T-helper 22 cell (primary cell): ENCODE data around the gene SLC25A42.

Source experiments
- DNase-seq: peaks from one replicate; pipeline ENCODE4 v3.0.0-alpha.2; 2020; ENCODE audit warnings: low read depth

SLC25A42 gene

DNA sequence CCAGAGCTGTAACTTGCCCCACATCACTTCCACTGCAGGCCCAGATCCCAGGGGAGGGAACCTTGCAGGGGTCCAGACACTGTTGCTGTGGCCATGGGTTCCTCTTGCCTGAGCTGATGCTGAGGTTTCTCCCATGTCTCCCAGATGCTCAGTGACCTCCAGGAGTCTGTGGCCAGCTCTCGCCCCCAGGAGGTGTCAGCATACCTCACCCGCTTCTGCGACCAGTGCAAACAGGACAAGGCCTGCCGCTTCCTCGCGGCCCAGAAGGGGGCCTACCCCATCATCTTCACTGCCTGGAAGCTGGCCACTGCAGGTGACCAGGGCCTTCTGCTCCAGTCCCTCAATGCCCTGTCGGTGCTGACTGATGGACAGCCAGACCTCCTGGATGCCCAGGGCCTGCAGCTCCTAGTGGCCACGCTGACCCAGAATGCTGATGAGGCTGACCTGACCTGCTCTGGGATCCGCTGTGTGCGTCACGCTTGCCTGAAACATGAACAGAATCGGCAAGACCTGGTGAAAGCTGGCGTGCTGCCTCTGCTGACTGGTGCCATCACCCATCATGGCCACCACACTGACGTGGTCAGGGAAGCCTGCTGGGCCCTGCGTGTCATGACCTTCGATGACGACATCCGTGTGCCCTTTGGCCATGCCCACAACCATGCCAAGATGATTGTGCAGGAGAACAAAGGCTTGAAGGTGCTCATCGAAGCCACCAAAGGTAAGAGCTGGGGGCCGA is 12.1 kb upstream of the SLC25A42 start:
- no peak for DNase-seq

DNA sequence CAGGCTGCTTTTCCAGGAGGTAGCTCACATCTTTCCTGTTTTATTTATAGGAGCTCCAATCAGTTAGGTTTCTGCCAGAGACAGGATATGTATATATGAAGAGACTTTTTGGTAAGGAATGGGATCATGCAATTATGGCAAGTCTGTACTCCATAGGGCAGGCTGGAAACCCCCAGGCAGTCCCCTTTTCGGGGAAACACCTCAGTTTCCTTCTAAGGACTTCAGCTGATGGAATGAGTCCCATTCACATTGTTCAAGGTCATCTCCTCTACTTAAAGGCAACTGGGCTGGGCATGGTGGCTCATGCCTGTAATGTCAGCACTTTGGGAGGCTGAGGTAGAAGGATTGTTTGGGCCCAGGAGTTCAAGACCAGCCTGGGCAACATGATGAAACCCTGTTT is 10.9 kb upstream of the SLC25A42 start:
- DNase-seq = no peak

DNA sequence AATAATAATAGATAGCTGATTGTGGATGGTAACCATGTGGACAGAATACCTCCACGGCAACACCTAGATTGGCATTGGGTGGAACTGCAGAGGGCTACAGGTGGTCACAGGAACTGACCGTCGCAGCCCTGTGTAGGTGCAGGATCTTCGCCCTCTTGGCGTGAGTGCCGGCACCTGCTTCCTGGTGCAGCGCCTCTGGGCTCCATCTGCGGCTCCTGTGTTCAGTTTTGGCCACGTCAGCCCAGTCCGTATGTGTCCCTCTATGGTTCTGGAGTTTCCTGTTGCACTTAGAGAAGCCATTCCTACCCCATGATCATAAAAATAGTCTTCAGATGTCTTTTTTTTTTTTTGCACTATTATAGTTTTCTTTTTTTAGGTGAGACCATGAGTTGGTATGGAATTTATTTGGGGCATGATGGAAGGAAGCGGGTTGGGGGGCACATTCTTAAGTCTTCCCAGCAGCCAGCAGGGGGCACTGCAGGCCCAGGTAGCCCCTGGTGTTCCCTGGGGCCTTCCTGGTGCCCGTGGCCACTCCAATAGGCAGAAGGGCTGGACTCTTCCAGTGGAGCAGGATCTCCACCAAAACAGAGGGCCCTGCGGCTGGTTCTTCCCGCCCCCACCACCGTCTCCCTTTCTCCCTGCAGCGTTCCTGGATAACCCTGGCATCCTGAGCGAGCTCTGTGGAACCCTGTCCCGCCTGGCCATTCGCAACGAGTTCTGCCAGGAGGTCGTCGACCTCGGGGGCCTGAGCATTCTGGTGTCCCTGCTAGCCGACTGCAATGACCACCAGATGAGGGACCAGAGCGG is 10.1 kb upstream of the SLC25A42 start:
- DNase-seq = peak; percentile 31

DNA sequence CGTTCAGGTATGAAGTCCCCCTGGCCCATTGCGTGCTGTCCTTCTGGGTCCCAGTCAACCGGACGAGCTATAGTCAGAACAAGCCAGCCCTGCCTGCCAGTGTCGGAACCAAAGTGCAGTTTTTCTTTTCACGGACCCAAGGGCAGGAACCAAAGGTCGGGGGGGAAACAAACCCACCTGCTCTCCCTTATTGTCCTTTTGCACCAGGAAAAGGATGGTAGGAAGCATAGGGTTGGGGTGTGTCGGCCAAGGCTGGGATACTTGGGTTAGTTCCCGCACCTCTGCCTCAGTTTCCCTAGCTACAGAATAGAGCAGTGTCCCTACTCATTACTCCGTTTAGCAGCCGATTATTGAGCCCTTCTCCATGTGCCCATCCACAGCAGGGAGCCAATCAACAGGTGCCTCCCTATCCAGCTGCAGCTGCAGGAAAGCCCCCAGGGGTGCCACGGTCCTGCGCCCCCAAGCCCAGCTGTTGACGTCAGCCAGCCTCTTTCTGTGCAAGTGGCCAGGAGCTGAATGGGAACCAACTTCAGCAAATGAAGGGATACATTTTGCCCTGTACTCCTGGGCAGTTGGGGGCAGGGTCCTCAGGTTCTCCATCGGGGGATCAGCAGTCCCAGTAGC is 9.4 kb upstream of the SLC25A42 start:
- no peak for DNase-seq

DNA sequence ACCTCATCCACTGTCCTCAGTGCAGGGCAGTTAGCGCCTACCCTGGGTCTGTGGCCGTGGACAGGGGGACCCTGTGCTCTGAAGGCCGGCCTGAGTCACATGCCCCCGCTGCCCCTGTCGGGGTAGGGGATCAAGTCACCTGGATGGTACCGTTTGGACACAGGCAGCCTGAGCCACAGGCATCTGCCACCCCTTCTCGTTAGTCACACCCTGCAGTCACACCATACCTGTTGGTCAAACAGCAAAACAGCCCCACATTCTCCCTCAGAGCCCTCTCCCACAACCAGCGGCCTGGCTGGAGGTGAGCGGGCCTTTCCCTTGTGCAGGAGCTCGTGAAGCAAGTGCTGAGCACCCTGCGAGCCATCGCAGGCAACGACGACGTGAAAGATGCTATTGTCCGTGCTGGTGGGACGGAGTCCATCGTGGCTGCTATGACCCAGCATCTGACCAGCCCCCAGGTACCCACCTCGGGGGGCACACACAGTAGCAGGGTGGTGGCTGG is 8.8 kb upstream of the SLC25A42 start:
- no peak for DNase-seq

DNA sequence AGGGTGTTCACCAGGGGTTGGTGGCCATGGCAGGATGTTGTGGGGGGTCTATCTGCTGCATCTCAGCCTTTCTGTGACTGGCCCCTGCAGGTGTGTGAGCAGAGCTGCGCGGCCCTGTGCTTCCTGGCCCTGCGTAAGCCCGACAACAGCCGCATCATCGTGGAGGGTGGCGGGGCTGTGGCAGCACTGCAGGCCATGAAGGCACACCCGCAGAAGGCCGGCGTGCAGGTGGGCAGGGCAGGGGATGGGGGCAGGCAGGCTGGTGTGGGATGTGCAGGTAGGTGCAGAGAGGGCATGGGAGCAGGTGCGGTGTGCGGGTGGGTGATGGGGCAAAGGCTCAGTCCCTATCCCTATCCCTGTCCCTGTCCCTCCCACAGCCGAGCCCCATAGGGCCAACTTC is 8.1 kb upstream of the SLC25A42 start:
- no peak for DNase-seq

DNA sequence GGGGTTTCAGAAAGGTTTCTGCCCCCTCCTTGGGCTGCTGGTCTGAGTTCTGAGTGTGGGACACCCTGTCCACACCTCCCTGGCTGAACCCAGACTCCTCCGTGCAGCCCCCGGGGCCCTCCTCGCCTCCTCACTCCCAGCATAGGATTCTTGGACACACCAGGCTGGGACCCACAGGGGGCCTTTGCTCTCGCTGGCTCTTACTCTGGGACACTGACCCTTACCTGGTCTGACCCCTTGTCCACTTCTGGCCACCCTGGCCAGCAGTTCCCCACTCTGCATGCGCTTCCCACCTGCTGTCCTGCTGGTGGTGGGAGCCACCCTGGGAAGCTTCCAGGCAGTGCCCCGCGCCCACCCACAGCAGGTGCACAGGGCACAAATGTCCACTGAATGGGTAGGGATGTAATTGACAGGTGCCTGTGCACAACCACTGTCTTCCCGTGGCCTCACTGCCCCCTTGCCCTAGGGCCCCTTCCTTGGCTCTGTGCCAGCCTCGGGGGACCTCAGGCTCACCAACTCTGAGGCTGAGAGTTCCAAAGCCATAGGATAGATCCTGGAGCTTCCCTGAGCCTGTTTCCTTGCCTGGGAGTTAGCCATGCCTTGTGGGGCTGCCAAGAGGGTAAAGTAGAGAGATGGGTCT is 7.0 kb upstream of the SLC25A42 start:
- DNase-seq = no peak

DNA sequence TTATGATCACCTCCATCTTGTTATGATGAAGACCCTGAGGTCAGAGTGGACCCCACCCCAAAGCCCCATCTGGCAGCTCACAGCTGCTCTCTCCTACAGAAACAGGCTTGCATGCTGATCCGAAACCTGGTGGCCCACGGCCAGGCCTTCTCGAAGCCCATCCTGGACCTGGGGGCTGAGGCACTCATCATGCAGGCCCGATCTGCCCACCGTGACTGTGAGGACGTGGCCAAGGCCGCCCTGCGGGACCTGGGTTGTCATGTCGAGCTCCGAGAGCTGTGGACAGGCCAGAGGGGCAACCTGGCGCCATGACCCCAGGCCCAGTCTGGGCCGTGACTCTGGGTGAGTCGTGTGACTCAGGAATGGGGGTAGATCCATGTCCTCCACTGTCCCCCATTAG is 6.5 kb upstream of the SLC25A42 start:
- DNase-seq = no peak

DNA sequence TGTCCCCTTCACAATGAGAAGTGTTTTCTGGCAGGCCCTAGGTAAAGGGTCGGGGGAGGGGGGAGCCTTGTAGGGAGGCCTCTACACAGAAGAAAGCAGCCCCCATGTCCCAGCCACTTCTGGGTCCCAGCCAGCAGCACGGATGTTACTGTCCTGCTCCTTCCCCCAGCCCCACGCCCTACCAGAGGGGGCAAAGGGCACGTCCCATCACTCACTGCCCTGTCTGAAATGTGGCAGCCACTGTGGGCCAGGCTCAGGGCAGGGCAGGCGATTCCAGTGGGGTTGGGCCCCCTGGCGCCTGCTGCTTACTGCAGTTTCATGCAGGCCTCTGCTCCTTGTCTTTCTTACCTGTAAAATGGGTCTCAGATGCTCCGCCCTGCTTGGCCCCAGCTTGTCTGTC is 6.1 kb upstream of the SLC25A42 start:
- DNase-seq = no peak

DNA sequence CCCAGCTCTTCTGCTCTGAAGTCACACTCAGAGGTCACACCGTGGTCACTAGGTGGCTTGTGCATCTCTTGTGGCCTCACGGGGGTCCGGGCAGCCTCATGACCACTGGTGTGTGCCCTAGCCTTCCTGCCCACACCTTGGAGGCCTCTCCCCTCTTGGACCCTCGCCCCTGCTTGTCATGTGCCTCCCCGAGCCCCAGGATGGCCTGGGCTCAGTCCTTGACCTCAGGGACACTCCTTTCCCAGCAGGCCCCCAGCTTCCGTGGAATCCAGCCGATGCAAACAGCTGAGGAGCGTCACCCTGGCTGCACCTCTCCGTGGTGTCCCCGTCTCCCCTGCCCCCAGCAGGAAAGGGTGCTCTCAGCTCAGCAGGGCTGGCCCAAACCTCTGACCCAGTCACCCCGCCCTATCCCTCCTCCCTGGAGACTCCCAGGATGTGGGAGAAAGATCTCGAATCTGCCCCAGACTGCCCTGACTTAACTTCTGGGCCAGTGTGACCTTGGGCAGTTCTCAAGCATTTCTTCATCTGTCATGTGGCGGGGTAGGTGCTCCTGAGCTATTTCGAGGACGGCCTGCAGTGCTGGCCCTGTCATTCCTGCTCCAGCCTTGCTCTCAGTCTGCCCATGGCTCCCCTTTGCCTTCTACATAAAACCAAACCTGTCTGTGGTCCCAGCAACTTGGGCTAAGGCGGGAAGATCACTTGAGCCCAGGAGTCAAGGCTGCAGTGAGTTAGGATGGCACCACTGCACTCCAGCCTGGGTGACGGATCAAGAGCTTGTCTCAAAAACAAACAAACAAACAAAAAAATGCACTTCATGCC is 4.6 kb upstream of the SLC25A42 start:
- DNase-seq = no peak

DNA sequence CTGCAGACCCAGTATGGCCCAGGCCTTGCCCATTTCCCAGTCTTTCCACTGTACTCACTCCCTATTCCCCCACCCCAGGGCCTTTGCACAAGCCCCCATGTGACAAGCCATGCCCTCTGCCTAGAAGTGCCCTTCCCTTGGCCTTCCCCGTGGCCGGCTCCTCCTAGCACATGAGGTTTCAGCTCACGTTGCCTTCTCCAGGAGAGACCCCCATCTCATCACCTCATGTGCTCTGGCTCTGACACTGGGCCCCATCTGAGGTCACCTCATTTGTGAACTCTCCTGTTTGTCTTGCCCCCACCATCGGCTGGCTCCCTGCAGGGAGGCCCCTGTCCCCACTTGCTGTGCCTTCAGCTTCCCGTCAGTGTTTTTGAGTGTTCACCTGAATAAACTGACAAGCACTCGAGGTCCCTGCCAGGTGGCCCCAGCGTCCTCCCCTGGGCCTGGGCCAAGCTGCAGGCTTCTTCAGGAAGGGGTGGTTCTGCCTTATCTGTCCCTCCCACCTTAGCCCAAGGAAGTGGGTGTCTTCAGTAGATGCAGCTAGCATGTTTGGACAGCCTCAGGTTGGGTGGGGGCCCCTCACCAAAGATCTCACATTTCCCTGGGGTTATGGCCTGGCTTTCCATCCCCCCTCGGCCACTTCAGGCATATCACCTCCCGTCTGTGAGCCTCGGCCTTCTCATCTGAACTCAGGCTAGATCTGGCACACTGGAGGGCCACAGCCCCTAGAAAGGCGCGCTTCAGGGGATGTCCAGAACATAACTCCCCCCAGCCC is 3.8 kb upstream of the SLC25A42 start:
- DNase-seq = no peak

DNA sequence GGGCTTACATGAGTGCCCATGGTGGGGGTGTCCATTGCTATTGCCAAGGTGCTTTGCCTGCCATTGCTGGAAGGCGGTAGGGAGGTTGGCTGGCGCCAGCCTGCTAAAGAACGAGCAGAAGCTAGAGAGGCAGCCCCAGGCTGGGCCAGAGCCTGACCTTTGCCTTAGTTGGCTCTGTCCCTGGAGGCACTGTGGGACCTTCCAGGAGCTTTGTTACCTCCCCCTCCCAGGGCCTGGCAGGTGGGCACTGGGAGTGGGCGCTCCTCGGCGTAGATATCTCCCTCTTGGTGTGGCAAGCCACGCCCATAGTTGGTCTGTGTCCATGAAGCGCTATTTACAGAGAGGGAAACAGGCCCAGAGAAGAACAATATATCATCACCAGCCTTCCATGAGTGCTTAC is 2.3 kb upstream of the SLC25A42 start:
- no peak for DNase-seq

DNA sequence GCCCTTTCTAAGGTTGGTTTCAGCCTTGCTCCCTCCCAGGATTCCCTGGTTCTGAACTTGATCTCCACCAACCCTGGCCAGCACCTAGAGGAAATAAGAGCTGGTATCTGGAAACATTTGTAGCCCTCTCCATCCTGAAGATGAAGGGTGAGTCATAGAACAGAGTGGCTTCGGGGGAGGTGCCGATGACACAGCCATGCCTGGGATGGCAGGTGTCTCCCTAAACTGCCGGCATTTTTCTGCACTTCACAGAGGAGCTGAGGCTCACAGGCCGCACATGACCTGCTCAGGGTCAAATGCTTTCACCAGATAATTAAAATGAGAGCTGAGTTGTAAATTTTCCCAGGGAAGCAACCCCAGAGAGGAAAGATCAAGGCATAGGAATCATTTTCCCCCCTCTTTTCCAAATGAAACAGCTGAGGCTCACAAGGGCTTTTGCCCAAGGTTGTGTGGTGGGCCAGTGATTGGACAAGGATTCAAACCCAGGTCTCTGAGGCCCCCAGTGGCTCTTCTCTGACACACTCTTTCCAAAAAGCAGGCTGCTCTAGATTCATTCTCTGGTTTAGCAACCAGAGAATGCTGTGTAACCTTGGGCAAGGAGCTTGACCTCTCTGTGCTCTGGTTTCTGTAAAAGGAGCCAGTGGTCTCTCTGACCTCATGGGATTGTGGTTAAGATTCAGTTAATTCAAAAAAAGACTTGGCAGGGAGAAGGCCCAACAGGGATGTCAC is 1.2 kb upstream of the SLC25A42 start:
- no peak for DNase-seq

DNA sequence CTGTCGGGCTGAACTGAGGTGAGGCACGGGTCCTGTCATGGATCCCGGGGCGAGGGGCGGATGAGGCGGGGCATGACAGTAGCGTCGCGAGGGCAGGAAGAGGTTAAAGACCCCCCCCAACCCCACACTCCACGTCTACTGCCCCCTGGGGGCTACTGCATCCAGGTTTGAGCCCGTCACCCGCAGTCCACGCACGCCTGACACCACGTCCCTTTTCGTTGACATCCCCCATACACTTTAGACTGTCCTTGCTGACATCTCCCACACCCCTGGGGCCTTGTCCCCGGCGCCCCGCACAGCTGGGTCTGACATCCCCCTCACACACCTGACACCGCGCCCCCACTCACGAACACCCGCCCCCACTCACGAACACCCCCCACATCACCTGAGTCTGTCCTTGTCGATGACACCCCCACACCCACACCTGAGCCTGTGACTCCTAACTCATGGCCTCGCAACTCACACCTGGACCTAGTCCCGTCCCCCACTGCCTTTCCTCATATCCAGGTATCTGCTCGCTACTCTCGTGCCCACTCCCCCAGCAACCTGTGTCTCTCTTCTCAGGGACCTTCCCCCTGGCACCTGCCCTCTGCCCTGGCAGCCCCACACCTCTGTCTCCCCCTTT is 416 bp downstream of the SLC25A42 start:
- DNase-seq = no peak

DNA sequence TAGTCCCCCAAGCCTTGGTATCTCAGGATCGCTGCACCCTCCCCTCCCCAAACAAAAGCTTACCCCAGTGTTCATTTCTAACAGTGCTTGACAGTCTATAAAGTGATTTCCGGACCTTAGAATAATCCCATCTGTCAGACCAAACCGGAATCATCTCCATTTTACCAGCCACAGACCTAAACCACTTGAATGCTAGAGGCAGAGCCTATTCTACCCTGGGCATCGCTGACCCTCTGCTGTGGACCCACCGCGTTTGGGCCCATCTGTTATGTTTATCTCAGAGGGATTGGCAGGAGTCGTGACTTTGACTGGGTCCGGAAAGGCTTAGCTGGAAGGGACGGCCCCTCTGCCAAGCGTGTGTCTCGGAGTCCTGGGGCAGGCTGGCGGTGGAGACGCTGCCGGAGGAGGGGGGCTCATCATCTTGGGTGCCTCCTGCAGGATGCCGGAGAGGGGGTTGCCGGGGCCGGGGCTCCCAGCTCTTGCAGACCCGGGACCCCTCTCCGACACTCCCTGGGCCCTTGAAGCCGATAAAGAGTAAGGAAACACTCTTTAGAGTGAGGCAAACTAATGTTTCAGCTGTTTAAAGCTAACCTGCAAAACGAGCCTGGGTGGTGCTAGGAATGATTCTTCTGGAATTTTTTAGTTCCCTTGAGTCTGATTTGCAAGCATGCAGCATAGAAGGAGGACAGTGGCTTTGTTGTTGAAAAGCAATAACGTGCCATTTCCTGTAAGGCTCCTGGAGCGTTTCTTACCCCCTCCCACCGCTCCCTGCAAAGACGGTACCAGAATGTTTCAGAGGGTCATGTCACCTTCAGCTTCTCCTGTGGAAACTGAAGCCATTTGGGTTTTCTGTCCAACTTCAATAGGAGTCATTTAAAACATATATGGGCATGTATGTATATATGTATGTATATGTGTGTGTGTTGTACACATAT is 1.3 kb downstream of the SLC25A42 start:
- DNase-seq = no peak

DNA sequence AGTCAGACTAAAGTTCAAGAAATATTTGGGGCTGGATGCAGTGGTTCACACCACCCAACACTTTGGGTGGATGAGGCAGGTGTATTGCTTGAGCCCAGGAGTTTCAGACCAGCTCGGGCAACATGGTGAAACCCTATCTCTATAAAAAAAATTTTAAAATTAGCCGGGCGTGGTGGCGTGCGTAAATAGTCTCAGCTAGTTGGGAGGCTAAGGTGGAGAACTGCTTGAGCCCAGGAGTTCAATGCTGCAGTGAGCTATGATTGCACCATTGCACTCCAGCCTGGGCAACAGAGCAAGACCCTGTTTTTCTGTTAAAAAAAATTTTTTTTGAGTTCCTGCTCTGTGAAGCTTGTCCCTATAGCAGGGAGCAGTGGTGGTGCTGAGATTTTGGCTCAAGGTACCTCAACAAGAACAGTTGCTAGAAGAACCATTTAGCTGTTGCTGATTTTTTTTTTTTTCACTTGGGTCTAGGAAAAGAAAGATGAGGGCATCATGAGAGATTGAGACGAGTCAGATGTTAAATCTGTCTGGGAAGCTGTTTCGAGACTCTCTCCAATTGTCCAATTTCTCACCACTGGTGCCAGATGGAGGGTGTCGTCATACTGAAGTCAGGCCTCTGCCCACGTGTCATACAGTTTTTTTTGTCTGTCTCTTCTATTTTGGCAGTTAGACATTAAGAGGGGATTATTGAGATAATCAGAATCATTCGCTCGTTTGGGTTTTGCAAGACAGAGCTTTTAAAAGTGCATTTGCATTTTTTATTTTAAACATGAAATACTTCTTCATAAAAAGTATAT is 3.7 kb downstream of the SLC25A42 start:
- no peak for DNase-seq
